SK-N-SH (cell line): ENCODE results near the gene BBS4. TPM values are rescaled to one million over a fixed set of nuclear protein-coding genes. Genes with fewer than 3 reads are reported as not detected.

Experiments
- CTCF ChIA-PET: fragments of 300-600, 350-600 bp; formaldehyde crosslinking; extraction: SDS; loops from one replicate; lab custom pipeline; 2021; lab: Yijun Ruan, JAX
- POLR2A ChIA-PET: fragments of 350-600 bp; sonication (Branson Sonifier 250); formaldehyde crosslinking; extraction: SDS; loops from one replicate; lab custom pipeline; 2020; ENCODE audit warnings: antibody characterized with exemption, inconsistent platforms; lab: Yijun Ruan, JAX
- DNase-seq: peaks from one replicate; pipeline ENCODE4 v3.0.0; 2012
- H2AFZ ChIP-seq: fragments of 200-600 bp; sonication (generic); 2 replicates; pipeline ENCODE4 v1.8.1; 2016; ENCODE audit warnings: antibody characterized with exemption, mild to moderate bottlenecking, low read depth
- H3F3A ChIP-seq: fragments of 200-600 bp; sonication (generic); replicated peaks from 2 replicates; pipeline ENCODE3; 2016; ENCODE audit warnings: antibody characterized with exemption, mild to moderate bottlenecking; ENCODE audit not compliant: insufficient read depth
- H3K27ac ChIP-seq, 2 experiments: fragments of 200-500 bp in 1 of 2; fragments of 200-600 bp in 1 of 2; sonication (Bioruptor generic) in 1 of 2; sonication (generic), shearing (Covaris generic) in 1 of 2; 2 replicates each; pipeline versions ENCODE4 v1.5.1 to v1.6.1; 2014 to 2016; ENCODE audit warnings: low read depth in 2 of 2, inconsistent platforms in 1 of 2, low read length in 1 of 2, mild to moderate bottlenecking in 1 of 2, mixed read lengths in 1 of 2
- H3K27me3 ChIP-seq: fragments of 200-600 bp; sonication (generic), shearing (Covaris generic); 2 replicates; pipeline ENCODE4 v1.6.1; 2016; ENCODE audit warnings: mixed run types; ENCODE audit not compliant: insufficient read depth
- H3K36me3 ChIP-seq, 2 experiments: fragments of 200-500 bp in 1 of 2; fragments of 200-600 bp in 1 of 2; sonication (Bioruptor generic) in 1 of 2; sonication (generic) in 1 of 2; replicated peaks in 1 of 2; 2 replicates each; pipeline versions ENCODE3 to v1.5.1; 2014 to 2016; ENCODE audit warnings: low read length in 1 of 2, mild to moderate bottlenecking in 1 of 2; ENCODE audit not compliant: insufficient read depth in 2 of 2, control insufficient read depth in 1 of 2
- H3K4me1 ChIP-seq, 2 experiments: fragments of 200-500 bp in 1 of 2; fragments of 200-600 bp in 1 of 2; sonication (Bioruptor generic) in 1 of 2; sonication (generic), shearing (Covaris generic) in 1 of 2; 2 replicates each; pipeline versions ENCODE4 v1.5.1 to v1.6.1; 2014 to 2016; ENCODE audit warnings: low read depth in 1 of 2, low read length in 1 of 2, mixed run types in 1 of 2; ENCODE audit not compliant: insufficient read depth in 2 of 2, control insufficient read depth in 1 of 2
- H3K4me2 ChIP-seq: fragments of 200-600 bp; sonication (generic), shearing (Covaris generic); 2 replicates; pipeline ENCODE4 v1.6.1; 2017; ENCODE audit warnings: mixed run types
- H3K4me3 ChIP-seq, 2 experiments: fragments of 200-500 bp in 1 of 2; fragments of 200-600 bp in 1 of 2; sonication (Bioruptor generic) in 1 of 2; sonication (generic), shearing (Covaris generic) in 1 of 2; 2 replicates each; pipeline versions ENCODE4 v1.5.1 to v1.8.1; 2014 to 2016; ENCODE audit warnings: low read depth in 2 of 2, inconsistent platforms in 1 of 2, low read length in 1 of 2, mild to moderate bottlenecking in 1 of 2, mixed read lengths in 1 of 2, moderate library complexity in 1 of 2
- H3K79me2 ChIP-seq: fragments of 200-600 bp; sonication (generic); 2 replicates; pipeline ENCODE4 v1.8.1; 2017; ENCODE audit warnings: mild to moderate bottlenecking; ENCODE audit not compliant: insufficient read depth
- H3K9ac ChIP-seq: fragments of 200-600 bp; sonication (generic); 2 replicates; pipeline ENCODE4 v1.6.1; 2017; ENCODE audit warnings: mixed run types
- H3K9me2 ChIP-seq: fragments of 200-600 bp; sonication (generic); 2 replicates; pipeline ENCODE4 v1.6.1; 2017; ENCODE audit warnings: mixed run types
- H3K9me3 ChIP-seq: fragments of 200-600 bp; sonication (generic); 2 replicates; pipeline ENCODE4 v1.6.1; 2017; ENCODE audit warnings: mixed run types, mild to moderate bottlenecking, moderate library complexity
- H4K20me1 ChIP-seq: fragments of 200-600 bp; sonication (generic); 2 replicates; pipeline ENCODE4 v1.6.1; 2017; ENCODE audit warnings: mild to moderate bottlenecking, mixed run types; ENCODE audit not compliant: insufficient read depth
- CHD2 ChIP-seq: fragments of 150-350 bp; IDR thresholded peaks from 2 replicates; pipeline ENCODE4 v1.6.1; 2018; ENCODE audit warnings: low read length; ENCODE audit not compliant: partially characterized antibody
- ELF1 ChIP-seq: IDR thresholded peaks from 2 replicates; pipeline ENCODE4 v1.4.0; 2012
- EZH2phosphoT487 ChIP-seq: fragments of 200-600 bp; sonication (generic); IDR thresholded peaks from 2 replicates; pipeline ENCODE4 v1.6.1; 2017; ENCODE audit warnings: low read depth, mixed run types, mild to moderate bottlenecking, antibody characterized with exemption, moderate library complexity, borderline replicate concordance
- FOXM1 ChIP-seq: IDR thresholded peaks from 2 replicates; pipeline ENCODE4 v1.4.0; 2012; ENCODE audit warnings: low read depth, mild to moderate bottlenecking
- GABPA ChIP-seq: IDR thresholded peaks from 2 replicates; pipeline ENCODE4 v1.4.0; 2012; ENCODE audit warnings: low read depth, mild to moderate bottlenecking
- GATA2 ChIP-seq: sonication (generic); formaldehyde crosslinking; IDR thresholded peaks from 2 replicates; pipeline ENCODE4 v1.5.0; 2020; ENCODE audit warnings: mild to moderate bottlenecking, missing genetic modification reagents
- JUND ChIP-seq: IDR thresholded peaks from 2 replicates; pipeline ENCODE4 v1.4.0; 2012
- MXI1 ChIP-seq: IDR thresholded peaks from 2 replicates; pipeline ENCODE4 v1.6.1; 2012; ENCODE audit warnings: mild to moderate bottlenecking, low read depth, low read length, improper control_type of control experiment
- POLR2AphosphoS5 ChIP-seq: IDR thresholded peaks from 2 replicates; pipeline ENCODE4 v1.6.1; 2012; ENCODE audit warnings: low read depth, low read length
- SIN3A ChIP-seq: IDR thresholded peaks from 2 replicates; pipeline ENCODE4 v1.6.1; 2012; ENCODE audit warnings: low read depth, mild to moderate bottlenecking, low read length, moderate library complexity, borderline replicate concordance
- TCF12 ChIP-seq: IDR thresholded peaks from 2 replicates; pipeline ENCODE4 v1.4.0; 2012
- WGBS: methylation state at CpG from one replicate; pipeline ENCODE4 v1.1.6; 2017; ENCODE audit warnings: low lambda C conversion rate; 5-methylcytosine and 5-hydroxymethylcytosine counted together
- polyA plus RNA-seq, 3 experiments: library from polyadenylated mRNA; depleted of rRNA; stranded (reverse); fragments of >200 nt; gene quantifications; 2 replicates each; pipeline ENCODE4 v1.2.3, GENCODE V29; 2012
- TF ChIP-seq, protein P1 (sequence below): IDR thresholded peaks from 2 replicates; pipeline ENCODE4 v1.4.0; 2012; ENCODE audit warnings: low read depth, borderline replicate concordance
- TF ChIP-seq, protein P2 (sequence below): fragments of 150-350 bp; IDR thresholded peaks from 2 replicates; pipeline ENCODE4 v1.6.1; 2016; ENCODE audit warnings: mild to moderate bottlenecking, low read depth, low read length
- TF ChIP-seq, protein P3 (sequence below): IDR thresholded peaks from 2 replicates; pipeline ENCODE4 v1.4.0; 2012; ENCODE audit warnings: low read depth
- TF ChIP-seq, protein P4 (sequence below): IDR thresholded peaks from 2 replicates; pipeline ENCODE4 v1.4.0; 2012; ENCODE audit warnings: low read depth, borderline replicate concordance

Gene BBS4
- polyA plus RNA-seq, 1 of the 3 experiments (the other 2 are of a cell fraction) = 18.5 TPM

DNA sequence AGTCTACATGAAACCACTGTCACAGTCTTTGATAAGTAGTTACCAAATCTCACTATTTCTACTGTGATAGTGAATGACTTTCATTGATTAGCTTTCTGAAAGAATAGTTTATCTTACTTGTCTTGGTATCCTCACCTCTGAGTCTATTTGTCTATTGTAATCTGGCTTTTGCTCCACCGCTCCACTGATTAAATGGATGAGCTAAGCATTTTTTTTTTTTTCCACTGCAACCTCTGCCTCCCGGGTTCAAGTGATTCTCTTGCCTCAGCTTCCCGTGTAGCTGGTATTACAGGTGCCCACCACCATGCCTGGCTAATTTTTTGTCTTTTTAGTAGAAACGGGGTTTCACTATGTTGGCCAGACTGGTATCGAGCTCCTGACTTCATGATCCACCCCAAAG is 12.9 kb downstream of the BBS4 start:
- no peaks in the 10 kb centered on the region for H3K9me2 ChIP-seq
- H3K27ac ChIP-seq = no peak overlapping the region
- ChIA-PET CTCF (no interaction called here), POLR2A (no interaction called here)
- no peak overlapping the region for H3K9ac ChIP-seq
- DNase-seq = no peak
- no peak overlapping the region for H2AFZ ChIP-seq
- no peaks in the 10 kb centered on the region for H4K20me1 ChIP-seq
- H3K4me1 ChIP-seq = no peaks in the 10 kb centered on the region
- H3K27me3 ChIP-seq = no peaks in the 10 kb centered on the region
- H3K4me3 ChIP-seq = no peak overlapping the region
- no peaks in the 10 kb centered on the region for H3K9me3 ChIP-seq
- H3K4me2 ChIP-seq = no peak overlapping the region
- H3K36me3 ChIP-seq = no peaks in the 10 kb centered on the region
- H3F3A ChIP-seq = no peaks in the 10 kb centered on the region
- H3K79me2 ChIP-seq = peaks cover 12% of the 10 kb centered on the region
- 96% methylated on average over 5 of the region's 5 CpGs for WGBS
- TF ChIP-seq JUND = no peak
- no peak for TF ChIP-seq CHD2
- no peak for TF ChIP-seq SIN3A
- TF ChIP-seq, protein P1, sequence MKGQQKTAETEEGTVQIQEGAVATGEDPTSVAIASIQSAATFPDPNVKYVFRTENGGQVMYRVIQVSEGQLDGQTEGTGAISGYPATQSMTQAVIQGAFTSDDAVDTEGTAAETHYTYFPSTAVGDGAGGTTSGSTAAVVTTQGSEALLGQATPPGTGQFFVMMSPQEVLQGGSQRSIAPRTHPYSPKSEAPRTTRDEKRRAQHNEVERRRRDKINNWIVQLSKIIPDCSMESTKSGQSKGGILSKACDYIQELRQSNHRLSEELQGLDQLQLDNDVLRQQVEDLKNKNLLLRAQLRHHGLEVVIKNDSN = no peak
- no peak for TF ChIP-seq GATA2
- TF ChIP-seq, protein P2, sequence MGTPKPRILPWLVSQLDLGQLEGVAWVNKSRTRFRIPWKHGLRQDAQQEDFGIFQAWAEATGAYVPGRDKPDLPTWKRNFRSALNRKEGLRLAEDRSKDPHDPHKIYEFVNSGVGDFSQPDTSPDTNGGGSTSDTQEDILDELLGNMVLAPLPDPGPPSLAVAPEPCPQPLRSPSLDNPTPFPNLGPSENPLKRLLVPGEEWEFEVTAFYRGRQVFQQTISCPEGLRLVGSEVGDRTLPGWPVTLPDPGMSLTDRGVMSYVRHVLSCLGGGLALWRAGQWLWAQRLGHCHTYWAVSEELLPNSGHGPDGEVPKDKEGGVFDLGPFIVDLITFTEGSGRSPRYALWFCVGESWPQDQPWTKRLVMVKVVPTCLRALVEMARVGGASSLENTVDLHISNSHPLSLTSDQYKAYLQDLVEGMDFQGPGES = no peak
- TF ChIP-seq MXI1 = no peak
- no peak for TF ChIP-seq POLR2AphosphoS5
- TF ChIP-seq, protein P3, sequence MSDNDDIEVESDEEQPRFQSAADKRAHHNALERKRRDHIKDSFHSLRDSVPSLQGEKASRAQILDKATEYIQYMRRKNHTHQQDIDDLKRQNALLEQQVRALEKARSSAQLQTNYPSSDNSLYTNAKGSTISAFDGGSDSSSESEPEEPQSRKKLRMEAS = no peak
- no peak for TF ChIP-seq EZH2phosphoT487
- TF ChIP-seq FOXM1 = no peak
- no peak for TF ChIP-seq ELF1
- no peak for TF ChIP-seq GABPA
- TF ChIP-seq, protein P4, sequence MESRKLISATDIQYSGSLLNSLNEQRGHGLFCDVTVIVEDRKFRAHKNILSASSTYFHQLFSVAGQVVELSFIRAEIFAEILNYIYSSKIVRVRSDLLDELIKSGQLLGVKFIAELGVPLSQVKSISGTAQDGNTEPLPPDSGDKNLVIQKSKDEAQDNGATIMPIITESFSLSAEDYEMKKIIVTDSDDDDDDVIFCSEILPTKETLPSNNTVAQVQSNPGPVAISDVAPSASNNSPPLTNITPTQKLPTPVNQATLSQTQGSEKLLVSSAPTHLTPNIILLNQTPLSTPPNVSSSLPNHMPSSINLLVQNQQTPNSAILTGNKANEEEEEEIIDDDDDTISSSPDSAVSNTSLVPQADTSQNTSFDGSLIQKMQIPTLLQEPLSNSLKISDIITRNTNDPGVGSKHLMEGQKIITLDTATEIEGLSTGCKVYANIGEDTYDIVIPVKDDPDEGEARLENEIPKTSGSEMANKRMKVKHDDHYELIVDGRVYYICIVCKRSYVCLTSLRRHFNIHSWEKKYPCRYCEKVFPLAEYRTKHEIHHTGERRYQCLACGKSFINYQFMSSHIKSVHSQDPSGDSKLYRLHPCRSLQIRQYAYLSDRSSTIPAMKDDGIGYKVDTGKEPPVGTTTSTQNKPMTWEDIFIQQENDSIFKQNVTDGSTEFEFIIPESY = no peak

DNA sequence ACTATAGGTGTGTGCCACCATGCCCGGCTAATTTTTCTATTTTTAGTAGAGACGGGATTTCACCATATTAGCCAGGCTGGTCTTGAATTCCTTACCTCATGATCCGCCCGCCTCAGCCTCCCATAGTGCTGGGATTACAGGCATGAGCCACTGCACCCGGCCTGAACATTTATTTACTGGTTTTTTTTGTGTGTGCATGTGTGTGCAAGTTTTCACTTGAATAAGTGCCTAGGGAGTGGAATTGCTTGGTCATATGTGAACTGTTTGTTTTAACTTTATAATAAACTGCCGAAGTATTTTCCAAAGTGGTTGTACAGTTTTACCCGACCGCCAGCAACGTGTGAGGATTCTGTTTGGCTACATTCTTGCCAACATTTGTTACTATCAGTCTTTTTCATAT is 14.1 kb downstream of the BBS4 start:
- H2AFZ ChIP-seq = no peak overlapping the region
- WGBS = 95% methylated on average over 9 of the region's 9 CpGs
- CTCF ChIA-PET = no interaction called here
- no peaks in the 10 kb centered on the region for H3K4me1 ChIP-seq
- POLR2A ChIA-PET = no interaction called here
- H3K9me3 ChIP-seq = no peaks in the 10 kb centered on the region
- no peak overlapping the region for H3K9ac ChIP-seq
- H3K4me2 ChIP-seq = no peak overlapping the region
- no peak overlapping the region for H3K4me3 ChIP-seq
- H3K36me3 ChIP-seq = no peaks in the 10 kb centered on the region
- no peaks in the 10 kb centered on the region for H4K20me1 ChIP-seq
- peaks cover 6% of the 10 kb centered on the region for H3K79me2 ChIP-seq
- no peak overlapping the region for H3K27ac ChIP-seq
- DNase-seq = no peak
- H3K9me2 ChIP-seq = no peaks in the 10 kb centered on the region
- no peaks in the 10 kb centered on the region for H3F3A ChIP-seq
- H3K27me3 ChIP-seq = no peaks in the 10 kb centered on the region
- TF ChIP-seq, protein P2 = no peak
- TF ChIP-seq TCF12 = no peak
